Suprapubic skin (tissue), 3 donors: ENCODE results near the gene MAPK7.

Experiments
- EP300 ChIP-seq: sonication (generic); formaldehyde crosslinking; IDR thresholded peaks from one replicate; pipeline ENCODE4 v1.6.1; 2017; ENCODE audit warnings: antibody characterized with exemption
- TF ChIP-seq, protein P1 (sequence below), 2 donors: fragments of 200-600 bp in 1 of 2; fragments of 450-650 bp in 1 of 2; sonication (generic) in 1 of 2; IDR thresholded peaks; one replicate each; pipeline ENCODE4 v1.5.1; 2016 to 2019; ENCODE audit warnings: antibody characterized with exemption in 2 of 2, mild to moderate bottlenecking in 1 of 2, moderate library complexity in 1 of 2

DNA sequence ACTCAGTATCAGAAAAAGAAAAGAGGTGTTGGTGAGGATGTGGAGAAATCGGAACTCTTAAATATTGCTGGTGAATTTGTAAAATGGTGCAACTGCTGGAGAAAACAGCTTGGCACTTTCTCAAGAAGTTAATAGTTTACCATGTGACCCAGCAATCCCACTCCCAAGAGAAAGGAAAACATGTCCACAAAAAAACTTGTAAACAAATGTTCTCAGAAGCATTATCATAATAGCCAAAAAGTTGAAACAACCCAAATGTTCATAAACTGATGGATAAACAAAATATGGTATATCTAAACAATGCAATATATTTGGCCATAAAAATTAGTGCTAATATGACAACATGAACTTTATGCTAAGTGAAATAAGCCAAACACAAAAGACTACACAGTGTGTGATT, 2.6 kb upstream of the MAPK7 start:
- no peak for TF ChIP-seq EP300
- TF ChIP-seq, protein P1, sequence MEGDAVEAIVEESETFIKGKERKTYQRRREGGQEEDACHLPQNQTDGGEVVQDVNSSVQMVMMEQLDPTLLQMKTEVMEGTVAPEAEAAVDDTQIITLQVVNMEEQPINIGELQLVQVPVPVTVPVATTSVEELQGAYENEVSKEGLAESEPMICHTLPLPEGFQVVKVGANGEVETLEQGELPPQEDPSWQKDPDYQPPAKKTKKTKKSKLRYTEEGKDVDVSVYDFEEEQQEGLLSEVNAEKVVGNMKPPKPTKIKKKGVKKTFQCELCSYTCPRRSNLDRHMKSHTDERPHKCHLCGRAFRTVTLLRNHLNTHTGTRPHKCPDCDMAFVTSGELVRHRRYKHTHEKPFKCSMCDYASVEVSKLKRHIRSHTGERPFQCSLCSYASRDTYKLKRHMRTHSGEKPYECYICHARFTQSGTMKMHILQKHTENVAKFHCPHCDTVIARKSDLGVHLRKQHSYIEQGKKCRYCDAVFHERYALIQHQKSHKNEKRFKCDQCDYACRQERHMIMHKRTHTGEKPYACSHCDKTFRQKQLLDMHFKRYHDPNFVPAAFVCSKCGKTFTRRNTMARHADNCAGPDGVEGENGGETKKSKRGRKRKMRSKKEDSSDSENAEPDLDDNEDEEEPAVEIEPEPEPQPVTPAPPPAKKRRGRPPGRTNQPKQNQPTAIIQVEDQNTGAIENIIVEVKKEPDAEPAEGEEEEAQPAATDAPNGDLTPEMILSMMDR (IDR thresholded peaks at IDR 0.05) = no peak
